Measurements from ENCODE around the gene DEDD. TPM values are rescaled to one million over a fixed set of nuclear protein-coding genes. Genes with fewer than 3 reads are reported as not detected.

DEDD gene
- total RNA-seq, 4 donors from 2014 or later: 20.1 to 48.8 (median 27.0) TPM

DNA sequence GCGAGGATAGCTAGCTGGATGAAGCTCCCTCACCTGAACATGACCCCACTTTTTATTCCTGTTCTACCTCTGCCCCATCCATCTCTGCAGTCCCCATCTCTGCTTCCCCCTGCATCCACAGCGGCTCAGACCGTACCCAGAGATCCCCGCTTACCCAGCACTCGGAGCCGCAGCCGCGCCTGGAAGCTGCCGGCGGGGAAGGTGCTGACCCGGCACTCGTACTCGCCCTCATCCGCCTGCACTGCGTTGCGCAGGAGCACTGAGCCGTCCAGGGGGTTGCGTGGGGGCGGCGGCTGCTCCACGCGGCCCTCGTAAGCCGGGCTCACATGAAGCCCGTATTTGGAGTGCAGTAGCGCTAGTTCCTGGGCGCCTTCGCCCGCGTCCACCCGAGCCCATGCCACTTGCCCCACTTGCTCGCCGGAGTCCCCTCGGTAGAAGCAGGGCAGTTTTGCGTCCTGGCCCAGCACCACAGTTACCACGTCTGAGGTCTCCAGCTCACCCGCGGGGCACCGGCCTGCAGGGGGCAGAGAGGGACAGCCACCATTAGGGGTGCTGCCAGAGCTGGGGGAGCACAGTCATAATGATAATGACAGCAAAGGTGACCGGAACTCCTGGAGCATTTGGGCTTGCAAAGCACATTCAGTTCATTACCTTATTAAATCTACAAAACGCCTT lies 52.9 kb downstream of the DEDD start:
- DNase-seq (ENCODE audit: low spot score in 2 of 2): no peak
- Histone ChIP-seq H3K9me3 (no peaks in the 10 kb centered on the region), H3K4me3 (no peak overlapping the region), H3K4me1 (no peaks in the 10 kb centered on the region), H3K27me3 (no peaks in the 10 kb centered on the region), H3K27ac (no peak overlapping the region), H3K36me3 (no peaks in the 10 kb centered on the region)
- TF ChIP-seq, protein P1, sequence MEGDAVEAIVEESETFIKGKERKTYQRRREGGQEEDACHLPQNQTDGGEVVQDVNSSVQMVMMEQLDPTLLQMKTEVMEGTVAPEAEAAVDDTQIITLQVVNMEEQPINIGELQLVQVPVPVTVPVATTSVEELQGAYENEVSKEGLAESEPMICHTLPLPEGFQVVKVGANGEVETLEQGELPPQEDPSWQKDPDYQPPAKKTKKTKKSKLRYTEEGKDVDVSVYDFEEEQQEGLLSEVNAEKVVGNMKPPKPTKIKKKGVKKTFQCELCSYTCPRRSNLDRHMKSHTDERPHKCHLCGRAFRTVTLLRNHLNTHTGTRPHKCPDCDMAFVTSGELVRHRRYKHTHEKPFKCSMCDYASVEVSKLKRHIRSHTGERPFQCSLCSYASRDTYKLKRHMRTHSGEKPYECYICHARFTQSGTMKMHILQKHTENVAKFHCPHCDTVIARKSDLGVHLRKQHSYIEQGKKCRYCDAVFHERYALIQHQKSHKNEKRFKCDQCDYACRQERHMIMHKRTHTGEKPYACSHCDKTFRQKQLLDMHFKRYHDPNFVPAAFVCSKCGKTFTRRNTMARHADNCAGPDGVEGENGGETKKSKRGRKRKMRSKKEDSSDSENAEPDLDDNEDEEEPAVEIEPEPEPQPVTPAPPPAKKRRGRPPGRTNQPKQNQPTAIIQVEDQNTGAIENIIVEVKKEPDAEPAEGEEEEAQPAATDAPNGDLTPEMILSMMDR (IDR thresholded peaks at IDR 0.05): no peak
- no peak for TF ChIP-seq POLR2A (IDR thresholded peaks at IDR 0.05)
- TF ChIP-seq EP300 (IDR thresholded peaks at IDR 0.05): no peak
- 55 to 72% methylated on average over 19 to 41 of the region's 41 CpGs for WGBS, 2 donors

DNA sequence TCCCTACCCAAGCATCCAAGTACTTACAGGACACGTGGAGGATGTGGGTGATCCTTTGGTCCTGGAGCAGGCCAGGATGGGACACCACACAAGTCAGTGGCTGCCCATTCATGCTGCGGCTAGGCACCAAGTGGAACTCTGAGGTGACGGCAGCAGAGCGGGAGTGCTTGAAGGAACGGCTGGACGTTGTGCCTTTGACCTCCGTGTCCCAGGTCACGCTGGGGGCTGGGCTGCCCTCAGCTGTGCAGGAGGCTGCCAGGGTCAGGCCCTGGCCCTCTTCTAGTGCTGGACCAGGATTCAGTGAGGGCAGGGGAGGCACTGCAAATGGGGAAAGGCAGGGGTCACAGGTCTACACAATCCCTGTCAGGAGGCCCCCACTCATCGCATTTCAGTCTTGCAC lies 55.0 kb downstream of the DEDD start:
- Histone ChIP-seq H3K27me3 (no peaks in the 10 kb centered on the region), H3K4me1 (no peaks in the 10 kb centered on the region), H3K27ac (no peak overlapping the region), H3K36me3 (no peaks in the 10 kb centered on the region), H3K9me3 (no peaks in the 10 kb centered on the region), H3K4me3 (no peak overlapping the region)
- TF ChIP-seq, protein P1 (IDR thresholded peaks at IDR 0.05): no peak
- no peak for TF ChIP-seq EP300 (IDR thresholded peaks at IDR 0.05)
- no peak for TF ChIP-seq POLR2A (IDR thresholded peaks at IDR 0.05)
- WGBS, 2 donors: 55 to 76% methylated on average over 3 to 9 of the region's 9 CpGs
- DNase-seq (ENCODE audit: low spot score in 2 of 2): no peak

DNA sequence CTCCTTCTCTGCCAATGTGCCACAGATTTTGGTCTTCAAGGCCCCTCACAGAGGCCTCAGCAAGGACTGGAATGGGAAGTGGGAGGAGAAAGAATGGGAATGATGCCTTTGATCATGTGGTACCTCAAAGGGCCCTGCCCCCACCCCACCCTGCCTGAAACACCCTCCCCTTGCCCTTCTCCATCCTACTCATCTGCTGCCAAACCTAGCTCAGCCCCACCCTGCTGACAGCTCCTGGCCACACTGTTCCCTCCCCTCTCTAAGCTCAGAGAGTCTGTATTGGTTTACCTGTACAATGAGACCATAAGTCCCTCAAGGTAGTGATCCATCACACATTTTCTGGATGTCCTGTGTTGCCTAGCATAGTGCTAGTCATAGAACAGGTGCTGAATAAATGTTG lies 56.1 kb downstream of the DEDD start:
- H3K9me3 ChIP-seq: no peaks in the 10 kb centered on the region
- no peaks in the 10 kb centered on the region for H3K27me3 ChIP-seq
- no peaks in the 10 kb centered on the region for H3K36me3 ChIP-seq
- no peak for DNase-seq (ENCODE audit: low spot score in 2 of 2)
- H3K4me3 ChIP-seq: no peak overlapping the region
- TF ChIP-seq EP300 (IDR thresholded peaks at IDR 0.05) (no peak), POLR2A (IDR thresholded peaks at IDR 0.05) (no peak)
- TF ChIP-seq, protein P1 (IDR thresholded peaks at IDR 0.05): no peak
- H3K27ac ChIP-seq: no peak overlapping the region
- no peaks in the 10 kb centered on the region for H3K4me1 ChIP-seq

DNA sequence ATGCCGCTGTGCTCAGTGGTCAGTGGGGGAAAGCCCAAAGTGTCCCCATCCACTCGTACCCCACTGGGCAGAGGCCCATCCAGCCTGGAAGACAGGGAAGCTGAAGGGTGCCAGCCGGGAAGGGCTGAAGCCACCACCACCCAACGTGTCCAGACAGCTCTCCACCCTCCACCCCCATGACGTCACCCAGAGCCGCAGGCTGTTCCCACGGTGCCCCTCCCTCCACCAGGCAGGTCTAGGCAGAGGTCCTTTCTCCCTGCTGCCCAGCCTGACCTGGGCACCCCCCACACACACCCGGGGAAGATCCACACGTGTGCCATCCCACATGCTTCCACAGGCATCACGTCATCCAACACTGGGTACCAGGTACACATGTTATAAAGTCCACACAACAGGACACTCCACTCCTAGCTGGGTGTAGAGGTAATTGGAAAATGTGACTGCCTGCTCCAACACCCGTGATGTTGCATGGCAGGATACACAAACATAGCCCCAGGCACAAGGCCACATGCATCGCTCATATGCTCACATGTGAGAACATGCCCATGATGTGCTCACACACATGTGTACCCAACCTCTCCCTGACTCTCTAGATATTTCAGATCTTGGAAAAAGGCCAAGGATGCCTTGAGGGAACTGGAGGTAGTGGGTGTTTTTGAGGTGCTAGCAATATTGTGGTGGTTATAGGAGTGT lies 57.6 kb downstream of the DEDD start:
- no peaks in the 10 kb centered on the region for H3K36me3 ChIP-seq
- no peak overlapping the region for H3K4me3 ChIP-seq
- TF ChIP-seq, protein P1 (IDR thresholded peaks at IDR 0.05): no peak
- TF ChIP-seq EP300 (IDR thresholded peaks at IDR 0.05) (no peak), POLR2A (IDR thresholded peaks at IDR 0.05) (no peak)
- no peaks in the 10 kb centered on the region for H3K4me1 ChIP-seq
- H3K27ac ChIP-seq: no peak overlapping the region
- WGBS, 2 donors: 77 to 91% methylated on average over 7 to 12 of the region's 12 CpGs
- no peak for DNase-seq (ENCODE audit: low spot score in 2 of 2)
- no peaks in the 10 kb centered on the region for H3K9me3 ChIP-seq
- no peaks in the 10 kb centered on the region for H3K27me3 ChIP-seq

DNA sequence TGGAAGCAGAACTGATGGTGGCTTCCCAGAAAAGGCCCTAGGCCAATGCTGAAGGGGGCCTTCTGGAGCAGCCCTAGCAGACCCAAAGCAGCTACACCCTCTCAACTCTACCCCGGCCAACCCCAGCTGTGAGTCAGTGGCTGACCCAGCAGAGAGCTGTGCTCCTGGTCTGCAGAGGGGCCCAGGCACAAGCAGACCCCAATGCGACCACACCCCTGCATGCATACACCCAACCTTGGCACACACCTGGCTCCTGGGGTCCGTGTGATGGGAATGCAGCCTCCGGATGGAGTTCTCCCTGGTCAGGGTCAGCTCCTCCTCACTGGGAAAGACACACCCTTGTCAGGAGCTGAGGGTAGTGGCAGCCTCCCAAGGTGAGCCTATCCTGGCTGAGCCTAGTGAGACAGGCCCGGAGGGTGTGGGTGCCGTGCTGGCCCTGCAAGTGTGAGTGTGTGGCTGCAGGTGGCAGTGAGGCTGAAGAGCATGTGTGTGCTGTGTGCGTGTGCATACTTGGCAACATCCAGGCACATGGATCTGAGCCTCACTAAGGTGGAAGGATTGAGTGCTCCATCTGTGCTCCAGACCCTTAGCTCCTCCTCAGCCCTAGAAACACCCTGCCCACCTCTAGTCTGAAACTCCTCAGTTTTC lies 58.9 kb downstream of the DEDD start:
- Histone ChIP-seq H3K27ac (no peak overlapping the region), H3K27me3 (no peaks in the 10 kb centered on the region), H3K9me3 (no peaks in the 10 kb centered on the region), H3K4me1 (no peaks in the 10 kb centered on the region), H3K36me3 (no peaks in the 10 kb centered on the region), H3K4me3 (no peak overlapping the region)
- TF ChIP-seq EP300 (IDR thresholded peaks at IDR 0.05) (no peak), POLR2A (IDR thresholded peaks at IDR 0.05) (no peak)
- TF ChIP-seq, protein P1 (IDR thresholded peaks at IDR 0.05): no peak
- WGBS, 2 donors: 58 to 70% methylated on average over 4 to 7 of the region's 7 CpGs
- DNase-seq (ENCODE audit: low spot score in 2 of 2): no peak
